ENCODE measurements around the gene SURF4.

DNA sequence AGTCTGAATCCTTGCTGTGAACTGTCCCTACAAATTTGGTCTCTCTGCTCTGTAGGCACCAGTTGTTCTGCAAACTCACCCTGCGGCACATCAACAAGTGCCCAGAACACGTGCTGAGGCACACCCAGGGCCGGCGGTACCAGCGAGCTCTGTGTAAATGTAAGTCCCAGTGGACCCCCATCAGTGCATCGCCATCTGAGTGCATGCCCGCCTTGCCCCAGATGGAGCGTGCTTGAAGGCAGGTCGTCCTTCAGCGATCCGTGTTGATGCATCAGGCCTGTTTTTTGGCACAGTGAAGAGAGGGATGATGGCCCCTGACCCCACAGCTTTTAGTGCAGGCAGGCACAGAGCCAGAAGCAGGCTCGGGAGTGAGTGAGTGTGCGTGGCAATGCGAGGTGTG lies 18.2 kb downstream of the SURF4 start:
- TF ChIP-seq CTCF (IDR thresholded peaks at IDR 0.05) (no peak), ZFX (IDR thresholded peaks at IDR 0.05; ENCODE audit: borderline replicate concordance) (no peak)

Data from 22Rv1 (cell line).